Renal pelvis (tissue), 4 donors: ENCODE results near the gene LYRM4. TPM values are rescaled to one million over a fixed set of nuclear protein-coding genes. Genes with fewer than 3 reads are reported as not detected.

ENCODE experiments used
- DNase-seq: peaks from one replicate; pipeline ENCODE4 v3.0.0-alpha.2; 2013
- polyA plus RNA-seq, 3 donors: library from polyadenylated mRNA; unstranded; fragments of 120-200 nt; gene quantifications; one replicate each; pipeline ENCODE4 v1.2.1, GENCODE V29; 2013; ENCODE audit not compliant: insufficient read length in 3 of 3

LYRM4 gene
- polyA plus RNA-seq, 3 donors = 35.1 to 44.0 (median 43.7) TPM

GRCh38 chr6:5249451-5250122 is 11.2 kb downstream of the LYRM4 start:
- no peak for DNase-seq

GRCh38 chr6:5248302-5249098 is 12.2 kb downstream of the LYRM4 start:
- no peak for DNase-seq

GRCh38 chr6:5247201-5247600 is 13.5 kb downstream of the LYRM4 start:
- DNase-seq = no peak

GRCh38 chr6:5246141-5247097 is 14.3 kb downstream of the LYRM4 start:
- DNase-seq = peak; percentile 42

- no peak for DNase-seq
Observed at GRCh38 chr6:5243069-5243468, 17.7 kb downstream of the LYRM4 start.

- DNase-seq = no peak
Observed at GRCh38 chr6:5241252-5241651, 19.5 kb downstream of the LYRM4 start.

GRCh38 chr6:5238336-5238735 is 22.4 kb downstream of the LYRM4 start:
- DNase-seq = no peak

GRCh38 chr6:5237805-5238204 is 22.9 kb downstream of the LYRM4 start:
- no peak for DNase-seq

- no peak for DNase-seq
Observed at GRCh38 chr6:5235830-5236229, 24.9 kb downstream of the LYRM4 start.

GRCh38 chr6:5234874-5235273 is 25.9 kb downstream of the LYRM4 start:
- DNase-seq = no peak

- DNase-seq = no peak
Observed at GRCh38 chr6:5231289-5231688, 29.5 kb downstream of the LYRM4 start.

- DNase-seq = no peak
Observed at GRCh38 chr6:5230081-5230480, 30.7 kb downstream of the LYRM4 start.

GRCh38 chr6:5229356-5229755 is 31.4 kb downstream of the LYRM4 start:
- no peak for DNase-seq

GRCh38 chr6:5223309-5223708 is 37.4 kb downstream of the LYRM4 start:
- DNase-seq = no peak

GRCh38 chr6:5220443-5220842 is 40.3 kb downstream of the LYRM4 start:
- DNase-seq = no peak

- no peak for DNase-seq
Observed at GRCh38 chr6:5219011-5219691, 41.6 kb downstream of the LYRM4 start.

- no peak for DNase-seq
Observed at GRCh38 chr6:5217356-5217755, 43.4 kb downstream of the LYRM4 start.

- DNase-seq = no peak
Observed at GRCh38 chr6:5215799-5216198, 45.0 kb downstream of the LYRM4 start.

- no peak for DNase-seq
Observed at GRCh38 chr6:5215159-5215558, 45.6 kb downstream of the LYRM4 start.

- DNase-seq = peak; percentile 86
Observed at GRCh38 chr6:5214570-5215052, 46.1 kb downstream of the LYRM4 start.

GRCh38 chr6:5213836-5214235 is 46.9 kb downstream of the LYRM4 start:
- DNase-seq = no peak

- no peak for DNase-seq
Observed at GRCh38 chr6:5211492-5211891, 49.3 kb downstream of the LYRM4 start.
